ENCODE results near the gene TNFSF18.

GRCh38 chr1:172999349-172999748 lies 51.4 kb downstream of the TNFSF18 start:
- TF ChIP-seq MXI1 (IDR thresholded peaks at IDR 0.05; ENCODE audit: low read depth, low read length) (no peak), NR2C2 (IDR thresholded peaks at IDR 0.05; ENCODE audit: borderline replicate concordance, control insufficient read depth, insufficient read length, low read depth) (no peak), CTCF (IDR thresholded peaks at IDR 0.05 in 2 of 3, conservative IDR thresholded peaks at IDR 0.05 in 1 of 3; ENCODE audit: control insufficient read depth in 2 of 3, extremely low read depth in 1 of 3, insufficient read depth in 1 of 3, low read depth in 3 of 3, low read length in 3 of 3) (no peak), KAT2A (conservative IDR thresholded peaks at IDR 0.05; ENCODE audit: control insufficient read depth, low read depth, low read length) (no peak), SREBF1 (IDR thresholded peaks at IDR 0.05; ENCODE audit: low read length) (no peak), USF2 (IDR thresholded peaks at IDR 0.05; ENCODE audit: borderline replicate concordance, low read depth, low read length) (no peak), POLR2AphosphoS5 (IDR thresholded peaks at IDR 0.05; ENCODE audit: low read length) (no peak), TBL1XR1 (IDR thresholded peaks at IDR 0.05; ENCODE audit: low read depth, low read length) (no peak), RAD21 (IDR thresholded peaks at IDR 0.05; ENCODE audit: insufficient read depth, low read depth, low read length) (no peak)
- TF ChIP-seq, protein P1, sequence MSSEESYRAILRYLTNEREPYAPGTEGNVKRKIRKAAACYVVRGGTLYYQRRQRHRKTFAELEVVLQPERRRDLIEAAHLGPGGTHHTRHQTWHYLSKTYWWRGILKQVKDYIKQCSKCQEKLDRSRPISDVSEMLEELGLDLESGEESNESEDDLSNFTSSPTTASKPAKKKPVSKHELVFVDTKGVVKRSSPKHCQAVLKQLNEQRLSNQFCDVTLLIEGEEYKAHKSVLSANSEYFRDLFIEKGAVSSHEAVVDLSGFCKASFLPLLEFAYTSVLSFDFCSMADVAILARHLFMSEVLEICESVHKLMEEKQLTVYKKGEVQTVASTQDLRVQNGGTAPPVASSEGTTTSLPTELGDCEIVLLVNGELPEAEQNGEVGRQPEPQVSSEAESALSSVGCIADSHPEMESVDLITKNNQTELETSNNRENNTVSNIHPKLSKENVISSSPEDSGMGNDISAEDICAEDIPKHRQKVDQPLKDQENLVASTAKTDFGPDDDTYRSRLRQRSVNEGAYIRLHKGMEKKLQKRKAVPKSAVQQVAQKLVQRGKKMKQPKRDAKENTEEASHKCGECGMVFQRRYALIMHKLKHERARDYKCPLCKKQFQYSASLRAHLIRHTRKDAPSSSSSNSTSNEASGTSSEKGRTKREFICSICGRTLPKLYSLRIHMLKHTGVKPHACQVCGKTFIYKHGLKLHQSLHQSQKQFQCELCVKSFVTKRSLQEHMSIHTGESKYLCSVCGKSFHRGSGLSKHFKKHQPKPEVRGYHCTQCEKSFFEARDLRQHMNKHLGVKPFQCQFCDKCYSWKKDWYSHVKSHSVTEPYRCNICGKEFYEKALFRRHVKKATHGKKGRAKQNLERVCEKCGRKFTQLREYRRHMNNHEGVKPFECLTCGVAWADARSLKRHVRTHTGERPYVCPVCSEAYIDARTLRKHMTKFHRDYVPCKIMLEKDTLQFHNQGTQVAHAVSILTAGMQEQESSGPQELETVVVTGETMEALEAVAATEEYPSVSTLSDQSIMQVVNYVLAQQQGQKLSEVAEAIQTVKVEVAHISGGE (CRISPR knock-in tag; IDR thresholded peaks at IDR 0.05), result no peak

All from GM12878 (cell line).